Mucosa of stomach (tissue), 1 donor: ENCODE data around the gene RNU7-1.
"Not testable (repeated sequence)": the region's sequence is repeated elsewhere in the genome, so short reads cannot be mapped to it uniquely, and the experiment has no call there.

ENCODE experiments used
- H3K27me3 ChIP-seq: one replicate; pipeline ENCODE4 v1.7.0; 2013; ENCODE audit warnings: mild to moderate bottlenecking, low read length; ENCODE audit not compliant: control insufficient read depth, insufficient read depth
- H3K36me3 ChIP-seq: one replicate; pipeline ENCODE4 v1.7.0; 2013; ENCODE audit warnings: low read length; ENCODE audit not compliant: control insufficient read depth, insufficient read depth
- H3K4me1 ChIP-seq: one replicate; pipeline ENCODE4 v1.7.0; 2013; ENCODE audit warnings: mild to moderate bottlenecking, low read length; ENCODE audit not compliant: control insufficient read depth, insufficient read depth
- H3K4me3 ChIP-seq: one replicate; pipeline ENCODE4 v1.7.0; 2013; ENCODE audit warnings: low read length
- H3K9ac ChIP-seq: one replicate; pipeline ENCODE4 v1.7.0; 2013; ENCODE audit warnings: mild to moderate bottlenecking, low read length, moderate library complexity
- H3K9me3 ChIP-seq: one replicate; pipeline ENCODE4 v1.7.0; 2013; ENCODE audit warnings: mild to moderate bottlenecking, low read length, moderate library complexity; ENCODE audit not compliant: control insufficient read depth
- donor health status: Pancreatic carcinoma.

The RNU7-1 gene

GRCh38 chr12:6943722-6944380 lies at the start of gene RNU7-1, which contains the start of gene C12orf57:
Gene RNU7-1, plus strand, starts transcription at chr12:6943816.
Gene C12orf57, plus strand, starts transcription at chr12:6944022. Its CDS starts 100 bp downstream, at chr12:6944122.
- H3K27me3 ChIP-seq: no peaks in the 10 kb centered on the region
- peak within 1 kb of the TSS; percentile 85 for H3K4me3 ChIP-seq
- no peaks in the 10 kb centered on the region for H3K9me3 ChIP-seq
- peaks cover 34% of the 10 kb centered on the region for H3K4me1 ChIP-seq
- peak within 1 kb of the TSS; percentile 79 for H3K9ac ChIP-seq
- H3K36me3 ChIP-seq: peaks cover 4% of the 10 kb centered on the region

GRCh38 chr12:6894321-6894720 lies 49.3 kb upstream of the RNU7-1 start:
- no peaks in the 10 kb centered on the region for H3K9me3 ChIP-seq
- H3K4me1 ChIP-seq: peaks cover 13% of the 10 kb centered on the region
- H3K4me3 ChIP-seq: no peak overlapping the region
- no peaks in the 10 kb centered on the region for H3K36me3 ChIP-seq
- H3K9ac ChIP-seq: no peak overlapping the region
- no peaks in the 10 kb centered on the region for H3K27me3 ChIP-seq

GRCh38 chr12:6896846-6897435 lies 46.7 kb upstream of the RNU7-1 start:
- H3K4me1 ChIP-seq: peaks cover 10% of the 10 kb centered on the region
- H3K9me3 ChIP-seq: no peaks in the 10 kb centered on the region
- H3K36me3 ChIP-seq: no peaks in the 10 kb centered on the region
- H3K9ac ChIP-seq: no peak overlapping the region
- H3K27me3 ChIP-seq: no peaks in the 10 kb centered on the region
- H3K4me3 ChIP-seq: no peak overlapping the region

- H3K9ac ChIP-seq: no peak overlapping the region
- H3K4me3 ChIP-seq: no peak overlapping the region
- H3K27me3 ChIP-seq: no peaks in the 10 kb centered on the region
- no peaks in the 10 kb centered on the region for H3K36me3 ChIP-seq
- peaks cover 13% of the 10 kb centered on the region for H3K4me1 ChIP-seq
- H3K9me3 ChIP-seq: no peaks in the 10 kb centered on the region
Measured at GRCh38 chr12:6899427-6899826, 44.2 kb upstream of the RNU7-1 start.

- Histone ChIP-seq H3K9me3 (no peaks in the 10 kb centered on the region), H3K9ac (no peak overlapping the region), H3K4me1 (peaks cover 15% of the 10 kb centered on the region), H3K27me3 (no peaks in the 10 kb centered on the region), H3K4me3 (no peak overlapping the region), H3K36me3 (no peaks in the 10 kb centered on the region)
Measured at GRCh38 chr12:6899837-6900519, 43.6 kb upstream of the RNU7-1 start.

- H3K4me1 ChIP-seq: peaks cover 21% of the 10 kb centered on the region
Measured at GRCh38 chr12:6902448-6902847, 41.2 kb upstream of the RNU7-1 start.

GRCh38 chr12:6903722-6904121 lies 39.9 kb upstream of the RNU7-1 start:
- peaks cover 21% of the 10 kb centered on the region for H3K4me1 ChIP-seq
- H3K9me3 ChIP-seq: no peaks in the 10 kb centered on the region
- H3K36me3 ChIP-seq: no peaks in the 10 kb centered on the region
- H3K4me3 ChIP-seq: no peak overlapping the region
- no peak overlapping the region for H3K9ac ChIP-seq
- H3K27me3 ChIP-seq: no peaks in the 10 kb centered on the region

More at GRCh38 chr12:6902448-6902847, 41.2 kb upstream of the RNU7-1 start:
- Histone ChIP-seq H3K4me3 (no peak overlapping the region), H3K36me3 (no peaks in the 10 kb centered on the region), H3K9ac (no peak overlapping the region), H3K9me3 (no peaks in the 10 kb centered on the region), H3K27me3 (no peaks in the 10 kb centered on the region)

GRCh38 chr12:6904280-6905276 lies 39.0 kb upstream of the RNU7-1 start, which contains the start of gene LRRC23:
Gene LRRC23, plus strand, starts transcription at chr12:6904822. Its CDS starts 812 bp downstream, at chr12:6905634.
- Histone ChIP-seq H3K9ac (peak within 1 kb of the TSS; percentile 71), H3K4me1 (peaks cover 17% of the 10 kb centered on the region), H3K4me3 (peak within 1 kb of the TSS; percentile 63), H3K36me3 (no peaks in the 10 kb centered on the region), H3K27me3 (no peaks in the 10 kb centered on the region), H3K9me3 (no peaks in the 10 kb centered on the region)

- Histone ChIP-seq H3K27me3 (no peaks in the 10 kb centered on the region), H3K9ac (peak overlapping the region; percentile 71), H3K4me1 (peaks cover 11% of the 10 kb centered on the region), H3K4me3 (peak overlapping the region; percentile 63), H3K9me3 (no peaks in the 10 kb centered on the region), H3K36me3 (no peaks in the 10 kb centered on the region)
Measured at GRCh38 chr12:6905414-6906040, 38.1 kb upstream of the RNU7-1 start.

- not testable (repeated sequence) for H3K27me3 ChIP-seq, H3K36me3 ChIP-seq, H3K9me3 ChIP-seq, H3K4me3 ChIP-seq, H3K9ac ChIP-seq
- H3K4me1 ChIP-seq: peaks cover 11% of the 10 kb centered on the region
Measured at GRCh38 chr12:6908141-6908540, 35.5 kb upstream of the RNU7-1 start.
